ENCODE data around the gene EIF1.

Gene EIF1

DNA sequence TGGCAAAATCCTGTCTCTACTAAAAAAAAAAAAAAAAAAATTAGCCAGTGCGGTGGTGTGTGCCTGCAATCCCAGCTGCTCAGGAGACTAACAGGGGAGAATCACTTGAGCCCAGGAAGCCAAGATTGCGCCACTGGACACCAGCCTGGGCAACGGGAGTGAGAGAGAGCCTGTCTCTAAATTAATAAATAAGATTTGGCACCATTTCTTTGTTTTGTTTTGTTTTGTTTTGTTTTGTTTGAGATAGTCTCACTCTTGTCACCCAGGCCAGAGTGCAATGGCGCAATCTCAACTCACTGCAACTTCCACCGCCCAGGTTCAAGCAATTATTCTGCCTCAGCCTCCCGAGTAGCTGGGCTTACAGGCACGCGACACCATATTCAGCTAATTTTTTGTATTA is 14.0 kb downstream of the EIF1 start:
- DNase-seq: no peak

DNA sequence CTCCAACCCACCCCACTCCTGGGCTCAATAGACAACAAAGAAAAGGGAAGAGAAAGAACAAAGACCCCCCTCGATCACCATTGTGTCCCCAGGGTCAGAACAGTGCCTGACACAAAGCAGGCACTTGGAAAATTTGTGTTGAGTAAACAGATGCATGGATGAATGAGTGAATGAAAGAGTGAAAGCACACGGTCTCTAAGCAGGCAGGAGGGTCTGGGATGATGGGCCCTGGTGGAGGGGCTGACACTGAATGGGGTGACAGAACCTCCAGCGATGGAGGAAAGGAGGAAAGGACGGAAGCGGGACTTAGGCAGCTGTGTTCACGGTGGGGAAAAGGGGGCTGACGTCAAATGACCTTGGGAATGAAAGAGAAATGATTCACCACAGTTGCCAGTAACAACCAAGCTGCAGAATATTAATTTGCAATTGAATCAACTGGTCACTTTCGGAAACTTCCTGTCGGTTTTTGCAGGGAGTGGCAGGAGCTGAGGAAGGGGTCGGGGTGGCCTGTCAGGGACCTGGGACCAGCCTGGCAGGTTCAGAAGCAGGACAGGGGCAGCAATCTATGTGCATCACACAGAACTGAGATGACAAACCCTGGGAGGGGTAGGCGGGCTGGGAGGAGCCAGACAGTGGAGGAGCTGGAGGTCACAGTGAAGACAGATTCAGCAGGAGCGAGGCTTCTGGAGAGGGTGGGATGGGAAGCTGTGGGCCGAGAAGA is 16.7 kb downstream of the EIF1 start:
- peak in 3 of 14 donors; percentile 7 to 58 (median 8) for DNase-seq

DNA sequence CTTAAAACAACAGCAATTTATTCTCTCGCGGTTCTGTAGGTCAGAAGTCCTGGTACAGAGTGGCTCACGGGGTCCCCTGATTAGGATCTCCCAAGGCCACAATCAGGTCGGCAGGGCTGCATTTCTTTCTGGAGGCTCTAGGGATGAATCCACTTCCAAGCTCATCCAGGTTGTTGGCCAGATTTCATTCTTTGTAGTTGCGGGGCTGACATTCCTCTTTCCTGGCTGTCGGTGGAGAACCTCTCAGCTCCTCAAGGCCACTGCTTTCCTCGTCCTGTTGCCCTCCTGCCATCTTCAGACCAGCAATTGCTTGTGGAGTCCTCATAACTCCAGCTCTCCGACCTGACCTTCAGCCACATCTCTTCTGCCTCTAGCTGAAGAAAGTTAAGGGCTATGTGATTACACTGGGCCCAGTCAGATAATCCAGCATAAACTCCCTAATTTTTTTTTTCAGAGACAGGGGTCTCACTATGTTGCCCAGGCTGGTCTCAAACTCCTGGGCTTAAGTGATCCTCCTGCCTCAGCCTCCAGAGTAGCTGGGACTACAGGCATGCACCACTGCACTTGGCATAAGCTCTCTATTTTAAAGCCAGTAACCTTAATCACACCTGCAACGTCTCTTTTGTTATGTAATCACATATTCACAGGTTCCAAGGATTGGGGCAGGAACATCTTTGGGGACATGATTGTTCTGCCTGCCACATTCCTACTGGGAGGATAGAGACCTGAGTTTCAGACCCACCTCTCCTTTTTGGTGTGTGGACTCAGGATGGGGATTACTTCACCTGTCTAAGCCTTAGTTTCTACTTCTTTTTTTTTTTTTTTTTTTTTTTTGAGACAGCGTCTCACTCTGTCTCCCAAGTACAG is 19.4 kb downstream of the EIF1 start:
- no peak for DNase-seq

GRCh38 chr17:41710472-41711090 is 21.9 kb downstream of the EIF1 start:
- peak in 6 of 14 donors; percentile 4 to 68 (median 20) for DNase-seq

- no peak for DNase-seq
These were observed 23.1 kb downstream of the EIF1 start, which contains the start of gene GAST for GRCh38 chr17:41711669-41712400. Gene GAST, plus strand, starts transcription at chr17:41712331. Its CDS starts 3,106 bp downstream, at chr17:41715437.

- DNase-seq: peak in 5 of 14 donors; percentile 19 to 46 (median 44)
These were observed 29.0 kb downstream of the EIF1 start for GRCh38 chr17:41717408-41718286.

DNA sequence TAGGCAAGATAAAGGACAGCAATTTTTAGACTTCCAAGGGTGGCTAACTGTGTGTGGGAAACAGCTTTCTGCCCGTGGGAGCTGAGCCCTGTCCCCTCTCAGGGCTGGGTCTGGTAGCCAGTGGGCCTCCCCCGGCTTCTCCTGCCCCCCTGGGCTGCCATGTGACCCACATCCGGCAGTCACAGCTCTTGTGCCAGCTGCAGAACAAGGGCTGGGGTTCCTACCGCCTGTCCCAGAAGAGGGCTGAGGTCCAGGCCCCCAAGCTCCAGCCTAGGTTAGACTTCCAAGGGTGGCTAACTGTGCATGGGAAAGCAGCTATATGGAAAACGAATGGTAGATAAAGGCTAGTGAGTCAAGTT is 29.6 kb downstream of the EIF1 start:
- peak in 7 of 14 donors; percentile 9 to 35 (median 23) for DNase-seq

GRCh38 chr17:41722231-41722630 is 33.5 kb downstream of the EIF1 start:
- no peak for DNase-seq

DNA sequence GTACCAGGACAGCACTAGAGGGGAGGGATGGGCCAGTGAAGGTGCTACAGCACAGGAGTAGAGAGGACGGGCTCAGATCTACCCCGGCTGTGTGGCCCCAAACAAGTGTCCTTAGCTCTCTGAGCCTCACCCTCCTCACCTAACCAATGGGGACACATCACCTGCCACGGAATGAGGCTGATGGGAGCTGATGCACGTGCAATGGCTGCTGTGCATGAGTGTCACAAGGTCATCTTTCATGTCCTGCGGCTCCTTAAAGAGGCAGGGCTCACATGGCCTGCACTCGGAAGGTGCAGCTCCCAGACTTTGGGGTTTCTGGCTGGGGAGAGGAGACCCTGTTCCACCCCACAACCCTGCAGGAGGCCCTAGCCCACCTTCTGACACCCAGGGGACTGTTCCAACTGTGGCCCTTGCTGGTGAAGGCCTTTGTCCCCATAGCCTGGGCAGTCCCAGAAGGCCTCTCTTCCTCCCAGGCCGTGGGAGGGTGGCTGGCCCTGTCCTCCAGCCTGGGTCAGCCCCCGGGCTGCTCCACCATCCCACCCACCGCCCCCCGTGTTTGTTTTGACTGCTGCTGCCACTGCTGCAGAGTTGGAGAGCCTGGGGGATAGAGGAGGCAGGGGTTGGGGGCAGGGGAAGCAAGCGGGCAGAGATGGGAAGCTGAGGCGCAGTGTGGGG is 35.3 kb downstream of the EIF1 start:
- DNase-seq: no peak

GRCh38 chr17:41724476-41725050 is 35.9 kb downstream of the EIF1 start:
- DNase-seq: no peak

DNA sequence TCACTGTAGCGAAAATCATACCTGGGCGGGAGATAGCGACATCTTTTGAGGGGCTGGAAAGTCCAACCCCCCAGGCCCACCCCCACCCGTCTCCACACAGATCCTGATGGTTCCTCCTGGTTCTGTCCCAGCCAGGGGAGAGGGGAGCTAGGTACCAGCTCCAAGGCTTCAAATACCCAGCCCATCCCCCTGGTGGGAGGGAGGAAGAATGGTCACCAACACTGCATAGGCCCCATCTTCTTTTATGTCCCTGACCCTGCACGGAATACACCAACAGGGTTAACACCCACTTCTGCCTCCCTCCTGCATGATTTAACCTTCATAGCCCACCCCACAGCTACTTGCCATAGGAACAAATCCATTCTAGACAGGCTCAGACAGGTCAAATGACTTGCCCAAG is 36.4 kb downstream of the EIF1 start:
- no peak for DNase-seq

GRCh38 chr17:41728056-41728455 is 39.4 kb downstream of the EIF1 start:
- no peak for DNase-seq

GRCh38 chr17:41730479-41730878 is 41.8 kb downstream of the EIF1 start:
- DNase-seq: no peak

DNA sequence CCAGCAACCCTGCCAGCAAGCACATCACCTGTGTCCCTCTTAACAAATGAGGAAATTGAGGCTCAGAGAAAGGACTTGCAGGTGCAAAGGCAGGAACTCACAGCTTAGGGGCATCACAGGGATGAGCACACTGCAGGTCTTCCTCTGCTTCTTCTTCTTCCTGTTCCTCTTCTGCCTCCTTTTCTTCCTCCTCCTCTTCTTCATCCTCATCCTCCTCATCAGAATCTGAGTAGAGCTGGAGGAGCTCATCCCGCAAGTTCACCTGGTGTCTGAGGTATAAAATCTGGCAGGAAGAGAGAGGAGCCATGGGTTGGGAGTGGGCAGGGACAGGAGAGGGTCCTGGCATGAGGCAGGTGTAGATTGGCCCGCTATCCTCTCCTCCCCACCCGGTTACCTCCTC is 43.2 kb downstream of the EIF1 start:
- DNase-seq: no peak

DNA sequence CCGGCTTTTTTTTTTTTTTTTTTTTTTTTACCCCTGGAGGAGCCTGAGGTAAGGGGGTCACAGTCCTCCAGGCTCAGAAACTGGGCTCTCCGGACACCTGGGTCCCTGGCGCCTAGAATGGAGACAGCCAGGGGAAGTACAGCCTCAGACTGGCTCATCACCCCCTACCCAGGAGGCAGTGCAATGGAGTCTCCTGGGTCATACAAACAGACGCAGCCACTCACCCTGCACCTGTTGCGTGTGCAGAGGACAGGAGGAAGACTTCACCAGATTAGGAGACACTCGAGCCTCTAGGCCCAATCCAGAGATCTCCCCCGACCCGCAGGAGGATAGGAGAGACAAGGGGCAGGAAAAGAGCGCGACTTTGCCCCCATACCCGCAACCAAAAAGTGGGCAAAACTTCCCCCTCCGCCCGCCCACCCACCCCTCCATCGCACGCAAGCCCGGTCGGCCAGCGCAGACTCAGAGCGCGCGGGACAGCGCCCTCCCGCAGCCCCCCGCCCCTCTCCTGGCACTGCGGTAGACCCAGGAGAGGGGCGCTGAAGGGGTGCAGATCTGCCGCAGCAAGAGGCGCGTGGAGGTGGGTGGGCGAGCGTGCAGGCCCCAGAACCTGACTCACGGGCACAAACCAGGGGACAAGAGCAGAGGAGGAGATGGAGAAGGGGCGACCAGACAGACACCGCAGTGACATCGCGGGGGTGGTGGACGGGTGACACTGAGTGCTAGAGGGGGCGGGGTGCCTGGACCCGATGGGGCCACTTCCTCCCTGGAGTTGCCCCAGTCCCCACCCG is 44.9 kb downstream of the EIF1 start:
- no peak for DNase-seq

- peak in 7 of 14 donors; percentile 2 to 37 (median 24) for DNase-seq
These were observed 45.7 kb downstream of the EIF1 start, which contains the start of gene HAP1 for GRCh38 chr17:41734139-41734948. Gene HAP1, minus strand, starts transcription at chr17:41734643. Its CDS starts 9 bp downstream, at chr17:41734634.

GRCh38 chr17:41734949-41735313 is 46.2 kb downstream of the EIF1 start:
- no peak for DNase-seq

- DNase-seq: no peak
These were observed 47.1 kb downstream of the EIF1 start for GRCh38 chr17:41735744-41736143.

Data from C1 segment of cervical spinal cord (tissue), 14 donors.